B cell (primary cell): Measurements from ENCODE around the gene RTN4.

Experiments used
- CTCF ChIP-seq: fragments of 200-600 bp; IDR thresholded peaks from one replicate; pipeline ENCODE4 v1.8.0; 2022; ENCODE audit warnings: antibody characterized with exemption, mild to moderate bottlenecking
- EZH2 ChIP-seq: IDR thresholded peaks from 2 replicates; pipeline ENCODE4 v1.6.1; 2012; ENCODE audit warnings: borderline replicate concordance, low read depth, mild to moderate bottlenecking, moderate library complexity, low read length; ENCODE audit not compliant: insufficient read depth, poor library complexity, severe bottlenecking

- TF ChIP-seq CTCF (no peak), EZH2 (no peak)
Measured at GRCh38 chr2:54964816-54965215, 85.4 kb downstream of the RTN4 start.
